GM21723 (cell line): ENCODE measurements around the gene SLC5A8.

Experiments
- ATAC-seq: cut with Tn5 transposase; IDR thresholded peaks from one replicate; pipeline ENCODE4 v1.9.1; 2021; ENCODE audit warnings: mild to moderate bottlenecking, moderate library complexity; ENCODE audit not compliant: unreplicated experiment

Gene SLC5A8, protein sequence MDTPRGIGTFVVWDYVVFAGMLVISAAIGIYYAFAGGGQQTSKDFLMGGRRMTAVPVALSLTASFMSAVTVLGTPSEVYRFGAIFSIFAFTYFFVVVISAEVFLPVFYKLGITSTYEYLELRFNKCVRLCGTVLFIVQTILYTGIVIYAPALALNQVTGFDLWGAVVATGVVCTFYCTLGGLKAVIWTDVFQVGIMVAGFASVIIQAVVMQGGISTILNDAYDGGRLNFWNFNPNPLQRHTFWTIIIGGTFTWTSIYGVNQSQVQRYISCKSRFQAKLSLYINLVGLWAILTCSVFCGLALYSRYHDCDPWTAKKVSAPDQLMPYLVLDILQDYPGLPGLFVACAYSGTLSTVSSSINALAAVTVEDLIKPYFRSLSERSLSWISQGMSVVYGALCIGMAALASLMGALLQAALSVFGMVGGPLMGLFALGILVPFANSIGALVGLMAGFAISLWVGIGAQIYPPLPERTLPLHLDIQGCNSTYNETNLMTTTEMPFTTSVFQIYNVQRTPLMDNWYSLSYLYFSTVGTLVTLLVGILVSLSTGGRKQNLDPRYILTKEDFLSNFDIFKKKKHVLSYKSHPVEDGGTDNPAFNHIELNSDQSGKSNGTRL

DNA sequence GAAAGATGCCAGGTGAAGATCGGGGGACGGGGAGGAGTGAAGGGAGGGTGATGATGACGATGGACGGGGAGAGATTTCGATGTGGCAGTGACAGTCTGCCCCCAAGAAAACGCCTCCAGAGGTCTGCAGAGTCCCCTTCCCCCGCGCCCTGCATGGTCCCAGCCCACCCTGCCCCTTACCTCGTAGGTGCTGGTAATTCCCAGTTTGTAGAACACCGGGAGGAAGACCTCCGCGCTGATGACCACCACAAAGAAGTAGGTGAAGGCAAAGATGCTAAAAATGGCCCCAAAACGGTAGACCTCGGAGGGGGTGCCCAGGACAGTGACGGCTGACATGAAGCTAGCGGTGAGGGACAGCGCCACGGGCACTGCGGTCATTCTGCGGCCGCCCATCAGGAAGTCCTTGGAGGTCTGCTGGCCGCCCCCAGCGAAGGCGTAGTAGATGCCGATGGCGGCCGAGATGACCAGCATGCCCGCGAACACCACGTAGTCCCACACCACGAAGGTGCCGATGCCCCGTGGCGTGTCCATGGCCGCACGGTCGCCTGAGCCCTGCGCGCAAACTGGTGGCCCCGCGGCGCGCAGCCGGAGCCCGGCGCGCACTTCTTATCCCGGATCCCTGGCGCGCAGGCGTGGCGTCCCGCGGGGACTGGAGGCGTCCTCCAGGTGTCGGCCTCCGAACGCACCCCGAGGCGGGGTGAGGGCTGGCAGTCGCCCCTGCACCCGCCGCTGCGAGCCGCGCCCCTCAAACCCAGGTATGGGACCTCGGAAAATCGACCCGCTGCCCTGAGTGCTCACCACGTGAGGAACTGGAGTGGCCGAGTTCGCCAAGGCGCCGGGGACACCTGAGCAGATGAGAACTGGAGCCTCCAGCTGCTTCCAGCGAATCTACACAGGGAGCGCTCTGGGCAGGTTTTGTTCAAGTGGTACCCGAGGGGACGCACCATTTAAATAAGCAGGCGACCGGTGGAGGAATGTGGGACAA is at the start of gene SLC5A8:
Gene SLC5A8, minus strand, starts transcription at position 920 of the 984 bp plus-strand sequence. Its CDS starts 390 bp downstream, at position 530.
- no peak for ATAC-seq

DNA sequence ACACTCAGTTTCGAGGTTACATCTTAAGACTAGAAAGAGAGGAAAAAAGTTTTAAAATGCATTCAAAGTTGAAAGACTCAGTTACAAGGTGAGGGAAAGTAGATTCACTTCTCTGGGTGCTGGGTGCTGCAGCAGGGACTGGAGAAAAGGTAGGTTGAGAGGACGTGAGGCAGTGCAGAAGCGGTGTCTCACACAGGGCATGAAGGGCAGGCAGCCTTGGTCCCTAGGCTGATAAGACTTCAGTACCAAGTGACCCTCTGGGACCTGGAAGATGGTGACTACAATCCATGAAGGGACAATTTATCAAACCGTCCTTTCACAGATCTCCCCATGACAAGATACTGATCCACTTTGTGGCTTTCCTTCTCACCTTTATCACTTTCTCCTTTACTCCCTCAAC is 47.3 kb upstream of the SLC5A8 start:
- ATAC-seq, result no peak

DNA sequence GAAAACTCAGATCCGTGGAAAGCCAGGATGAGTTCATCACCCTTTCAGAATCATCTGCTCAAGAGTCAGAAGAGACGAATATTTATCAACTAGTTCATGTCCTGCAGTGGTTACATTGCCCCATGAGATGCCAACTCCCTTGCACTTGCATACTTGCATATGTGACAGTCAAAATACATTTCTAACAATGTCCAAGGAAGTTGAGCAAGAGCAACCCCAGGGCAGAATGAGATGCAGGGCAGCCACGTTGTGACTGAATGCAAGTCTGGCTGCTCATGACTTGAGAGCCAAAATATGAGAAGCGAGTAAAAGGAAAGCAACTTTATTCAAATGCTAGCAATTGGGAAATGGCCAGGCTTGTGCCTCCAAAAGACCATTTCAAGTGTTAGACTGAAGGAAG is 46.2 kb upstream of the SLC5A8 start:
- ATAC-seq, result no peak

DNA sequence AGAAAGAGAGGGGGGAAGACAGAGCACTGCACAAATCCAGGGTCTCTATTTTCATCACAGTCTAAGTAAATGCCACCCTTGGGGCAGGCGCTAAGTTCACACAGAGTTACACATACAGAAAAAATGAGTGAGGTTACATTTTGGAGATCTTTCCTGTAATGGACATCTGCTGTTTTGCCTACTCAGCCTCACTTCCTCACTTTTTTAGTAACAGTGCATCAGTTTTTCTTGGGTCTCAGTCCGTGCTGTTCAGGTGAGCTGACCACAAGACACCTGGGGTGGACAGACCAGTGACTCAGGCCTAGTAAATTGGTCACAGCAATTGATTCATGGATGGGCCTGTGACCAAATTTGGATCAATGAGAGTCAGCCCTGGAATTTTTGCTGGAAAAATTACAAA is 33.6 kb upstream of the SLC5A8 start:
- no peak for ATAC-seq

DNA sequence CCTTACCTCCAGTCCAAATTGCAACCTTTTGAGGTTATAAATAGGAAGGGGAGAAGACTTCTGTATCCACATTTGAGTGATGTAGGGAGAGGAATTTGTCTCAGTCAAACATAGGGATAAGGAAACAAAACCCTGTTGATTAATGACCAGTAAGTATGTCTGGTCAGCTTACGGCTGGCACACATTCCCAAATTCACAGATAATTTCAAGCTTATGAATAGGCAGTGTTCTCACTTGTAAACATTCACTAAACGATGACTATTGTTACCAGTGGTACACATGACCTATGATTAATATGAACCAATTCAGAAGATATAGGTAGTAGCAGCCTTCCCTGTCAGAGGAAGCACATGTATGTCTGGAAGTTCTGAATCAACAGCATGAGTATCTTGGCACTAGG is 33.0 kb upstream of the SLC5A8 start:
- no peak for ATAC-seq

DNA sequence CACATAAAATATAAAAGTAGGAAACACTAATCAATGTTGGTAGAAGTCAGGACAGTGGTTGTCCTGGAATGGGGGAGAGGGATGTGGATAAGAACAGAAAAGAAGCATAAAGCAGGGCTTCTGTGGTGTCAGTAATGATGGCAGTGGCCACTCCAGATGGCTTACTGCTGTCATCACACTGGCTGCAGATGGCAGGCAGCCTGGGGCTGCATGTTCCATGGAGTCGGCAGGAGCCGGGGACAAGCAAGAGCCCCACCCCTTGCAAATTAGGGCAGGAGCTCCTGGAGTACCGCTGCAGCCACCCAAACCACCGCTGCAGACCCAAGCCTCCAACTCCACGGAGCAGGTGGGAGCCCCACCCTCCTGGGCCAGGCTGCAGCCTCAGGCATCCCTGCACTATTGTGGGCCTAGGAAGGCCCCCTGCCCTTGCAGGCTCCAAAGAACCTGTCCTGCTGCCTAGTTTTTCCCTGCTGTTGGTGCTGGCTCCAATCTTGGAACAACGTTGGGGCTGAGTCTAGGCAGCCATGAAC is 28.8 kb upstream of the SLC5A8 start:
- no peak for ATAC-seq

DNA sequence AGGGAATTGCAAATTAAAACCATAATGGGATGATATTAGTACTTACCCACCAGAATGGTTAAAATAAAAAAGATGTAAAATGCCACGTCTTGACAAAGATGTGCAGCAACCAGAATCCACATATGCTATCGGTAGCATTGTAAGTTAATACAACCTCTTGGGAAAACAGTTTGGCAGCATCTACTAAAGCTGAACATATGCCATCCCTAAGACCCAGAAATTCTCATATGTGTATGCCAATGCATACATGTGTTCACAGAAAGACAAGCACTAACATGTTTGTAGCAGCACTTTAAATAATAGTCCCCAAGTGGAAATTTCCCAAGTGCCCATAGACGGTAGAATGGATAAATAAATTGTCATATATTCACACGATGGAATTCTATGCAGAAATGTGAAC is 28.3 kb upstream of the SLC5A8 start:
- ATAC-seq, result no peak

DNA sequence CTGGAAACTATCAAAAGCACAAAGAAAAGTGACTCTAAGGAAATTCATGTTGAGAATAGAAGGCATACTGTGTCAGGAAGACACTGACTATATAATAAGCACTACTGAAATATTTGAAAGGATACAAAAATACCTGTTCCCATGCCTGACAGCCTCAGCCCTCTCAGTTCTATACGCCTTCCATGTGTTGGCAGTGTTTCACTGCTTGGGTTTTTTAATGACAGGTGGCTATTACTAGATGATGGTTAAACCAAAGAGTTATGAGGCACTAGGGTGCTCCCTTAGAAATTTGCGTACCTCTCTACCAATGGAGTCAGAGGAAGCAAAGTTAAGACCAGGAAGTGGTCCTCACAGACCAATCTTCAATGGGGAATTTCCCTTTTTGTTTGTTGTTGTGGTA is 25.6 kb upstream of the SLC5A8 start:
- ATAC-seq, result no peak

DNA sequence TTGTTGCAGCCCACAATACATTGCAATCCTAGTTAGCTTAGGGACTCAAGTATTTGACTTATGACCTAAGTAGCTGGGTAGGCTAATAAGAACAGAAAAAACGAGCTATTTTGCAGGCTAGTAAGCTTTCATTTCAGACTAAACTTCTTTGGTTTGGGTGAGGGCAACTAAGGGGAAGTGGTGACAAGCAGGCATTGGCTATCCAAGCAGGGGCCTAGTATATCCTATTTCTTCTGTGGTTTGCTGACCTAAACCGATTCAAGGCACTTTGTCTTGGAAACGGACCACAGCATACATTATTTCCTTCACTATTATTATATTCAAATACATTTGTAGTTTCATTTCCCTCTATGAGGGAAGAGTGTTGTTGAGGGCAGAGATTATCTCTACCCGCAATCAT is 21.6 kb upstream of the SLC5A8 start:
- no peak for ATAC-seq

DNA sequence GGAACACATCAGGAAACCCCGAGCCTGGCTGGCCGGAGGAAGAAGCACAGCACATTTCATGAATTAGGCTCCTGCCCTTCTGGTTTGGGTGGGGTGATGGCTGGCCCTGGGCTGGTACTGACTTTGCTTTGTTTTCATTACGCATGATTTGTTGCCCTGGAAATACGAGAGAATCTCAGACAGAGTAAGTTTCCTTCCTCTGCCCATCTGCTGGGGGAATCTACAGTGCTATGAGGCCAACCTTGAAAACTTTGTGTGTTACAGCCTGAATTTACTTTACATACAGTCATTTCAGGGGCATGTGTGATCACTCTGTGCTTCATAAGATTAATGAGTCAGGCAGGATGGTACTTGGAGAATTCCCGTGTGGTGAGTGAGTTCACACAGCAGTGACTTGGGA is 20.5 kb upstream of the SLC5A8 start:
- ATAC-seq, result no peak

DNA sequence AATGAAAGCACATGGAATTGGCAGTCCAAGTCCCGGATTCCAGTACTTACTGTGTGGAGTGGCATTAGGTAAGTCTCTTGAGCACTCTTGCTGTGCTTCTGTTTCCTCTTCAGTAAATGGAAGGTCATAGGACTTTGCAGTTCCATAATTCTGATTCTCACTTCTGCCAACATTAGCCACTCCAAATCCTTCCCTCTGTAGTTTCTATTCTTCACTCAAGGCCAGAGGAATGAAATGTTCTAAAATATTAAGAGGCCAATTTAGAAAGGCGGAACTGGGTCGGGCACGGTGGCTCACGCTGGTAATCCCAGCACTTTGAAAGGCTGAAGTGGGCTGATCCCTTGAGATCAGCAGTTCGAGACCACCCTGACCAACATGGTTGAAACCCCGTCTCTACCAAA is 19.8 kb upstream of the SLC5A8 start:
- no peak for ATAC-seq

DNA sequence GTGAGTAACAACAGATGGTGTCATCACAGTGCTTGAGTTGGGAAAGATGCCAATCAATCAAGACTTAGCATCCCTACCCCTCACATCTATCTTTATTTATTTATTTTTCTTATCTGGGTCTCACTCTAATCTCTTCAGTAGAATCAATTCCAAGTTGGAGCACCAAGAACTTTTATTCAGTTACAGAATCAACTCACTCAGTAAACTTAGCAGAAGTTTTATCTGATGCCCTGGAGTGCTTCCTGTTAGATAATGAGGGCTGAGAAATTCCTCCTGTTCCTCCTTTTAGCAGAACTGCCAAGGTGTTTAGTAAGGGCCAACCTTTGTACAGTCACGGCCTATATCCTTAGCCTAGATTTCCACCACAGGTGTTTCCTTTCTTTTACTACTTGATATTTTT is 11.3 kb upstream of the SLC5A8 start:
- ATAC-seq, result no peak

DNA sequence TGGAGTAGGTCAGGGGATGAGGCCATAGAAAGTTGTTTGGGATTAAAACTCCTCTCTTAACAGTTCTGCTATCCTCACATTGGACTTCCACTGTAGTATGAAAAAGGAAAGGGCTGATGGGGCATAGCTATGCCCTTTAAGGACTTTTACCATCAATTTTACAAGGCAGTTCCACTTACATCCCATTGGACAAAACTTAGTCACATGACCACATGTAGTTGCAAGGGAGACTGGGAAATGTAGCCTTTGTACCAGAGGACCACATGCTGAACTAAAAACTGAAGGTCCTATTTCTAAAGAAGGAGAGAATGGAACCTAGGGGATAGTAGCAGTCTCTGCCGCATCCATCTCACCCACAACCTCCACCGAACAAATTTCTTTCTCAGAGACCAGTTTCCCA is 6.8 kb upstream of the SLC5A8 start:
- ATAC-seq, result no peak

DNA sequence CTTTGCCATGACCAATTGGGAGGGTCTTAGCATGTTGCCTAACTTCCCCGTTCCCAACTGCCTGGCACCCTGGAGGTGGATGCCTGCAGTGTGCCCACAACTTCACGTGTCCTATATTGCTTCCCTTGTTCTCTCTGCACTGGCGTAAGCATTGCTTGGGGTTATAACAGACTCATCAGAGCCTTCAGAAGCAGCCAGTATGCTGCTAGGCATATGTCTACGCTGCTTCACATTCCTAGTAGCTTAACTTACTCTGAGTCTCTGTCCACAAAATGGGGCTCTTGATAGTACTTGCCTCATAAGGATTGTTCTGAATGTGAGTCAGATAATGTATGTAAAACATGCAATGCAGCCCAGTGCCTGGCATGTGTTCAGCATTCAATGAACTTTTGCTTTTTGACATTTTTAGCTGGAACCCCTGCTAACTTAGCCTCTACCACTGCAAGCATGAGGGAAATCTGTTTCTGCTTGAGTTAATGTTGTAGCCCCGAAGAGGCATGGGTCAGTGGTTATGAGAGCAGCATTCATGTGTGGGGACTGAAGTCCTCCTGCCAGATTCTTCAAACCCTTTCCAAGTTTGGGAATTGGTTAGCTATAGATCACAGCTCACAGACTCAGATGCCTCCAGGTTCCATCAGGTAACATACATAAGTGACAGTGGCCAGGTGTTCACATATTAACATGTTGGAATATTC is 2.8 kb downstream of the SLC5A8 start:
- ATAC-seq, result no peak

DNA sequence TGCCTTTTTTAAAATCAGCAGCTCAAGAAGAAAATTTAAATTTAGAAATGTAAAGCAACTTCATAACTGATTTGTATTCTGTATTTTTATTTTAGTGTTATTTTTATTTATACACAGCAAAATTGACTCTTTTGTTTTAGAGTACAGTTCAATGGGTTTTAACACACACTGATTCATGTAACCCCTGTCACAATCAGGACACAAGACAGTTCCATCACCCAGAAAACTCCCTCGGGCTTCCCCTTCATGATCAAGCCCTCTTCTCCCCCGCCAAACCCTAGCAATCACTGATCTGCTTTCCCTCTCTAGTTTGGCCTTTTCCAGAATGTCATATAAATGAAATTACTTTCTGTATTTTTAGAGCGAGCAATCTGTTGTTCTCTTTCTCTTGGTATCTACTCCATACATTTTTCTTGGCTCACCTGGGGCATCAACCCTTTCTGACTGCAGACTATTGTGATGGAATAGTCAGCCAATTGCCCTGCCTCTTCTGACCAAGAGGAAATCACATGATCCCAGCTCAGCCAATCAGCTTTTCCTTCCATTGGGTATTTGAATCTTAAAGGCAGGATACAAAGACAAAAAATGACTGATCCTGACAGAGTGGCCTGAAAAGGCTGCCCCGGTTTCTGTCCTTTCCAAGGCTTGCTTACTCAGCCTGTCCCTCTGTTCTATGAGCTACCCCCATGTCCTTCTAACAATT is 5.3 kb downstream of the SLC5A8 start:
- no peak for ATAC-seq

DNA sequence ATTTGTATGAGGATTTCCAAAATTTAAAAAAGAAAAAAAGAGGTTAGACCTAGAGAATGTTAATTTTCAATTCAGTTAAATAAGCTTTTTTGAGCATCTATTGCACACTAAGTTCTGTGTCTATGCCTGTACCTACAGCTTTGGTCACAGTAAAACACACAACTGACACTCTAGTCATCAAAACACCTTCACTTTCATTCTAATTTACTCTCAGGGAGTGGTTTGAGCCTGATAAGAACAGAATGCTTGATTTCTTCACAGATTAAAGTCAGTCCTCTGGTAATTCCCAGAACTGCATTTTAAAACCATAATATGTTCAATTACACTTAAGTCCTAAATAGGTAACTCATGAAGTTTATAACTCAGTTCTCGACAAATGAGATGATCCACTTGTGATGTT is 9.2 kb downstream of the SLC5A8 start:
- ATAC-seq, result no peak

DNA sequence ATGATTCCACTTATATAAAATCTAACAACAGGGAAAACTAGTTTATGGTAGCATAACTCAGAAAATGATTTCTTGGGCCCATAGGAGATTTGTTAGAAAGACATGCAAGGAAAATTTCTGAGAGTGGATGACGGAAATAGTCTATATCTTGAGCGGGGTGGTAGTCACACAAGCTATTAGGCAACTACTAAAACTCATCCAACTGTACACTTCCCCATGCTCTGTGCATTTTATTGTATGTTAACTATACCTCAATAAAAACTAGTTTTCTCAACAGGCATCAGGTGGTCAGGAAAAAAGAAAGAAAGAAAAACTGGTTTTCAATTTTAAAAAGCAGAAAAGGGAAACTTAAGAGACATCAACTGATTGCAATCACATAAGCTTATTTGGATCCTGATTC is 9.9 kb downstream of the SLC5A8 start:
- no peak for ATAC-seq

DNA sequence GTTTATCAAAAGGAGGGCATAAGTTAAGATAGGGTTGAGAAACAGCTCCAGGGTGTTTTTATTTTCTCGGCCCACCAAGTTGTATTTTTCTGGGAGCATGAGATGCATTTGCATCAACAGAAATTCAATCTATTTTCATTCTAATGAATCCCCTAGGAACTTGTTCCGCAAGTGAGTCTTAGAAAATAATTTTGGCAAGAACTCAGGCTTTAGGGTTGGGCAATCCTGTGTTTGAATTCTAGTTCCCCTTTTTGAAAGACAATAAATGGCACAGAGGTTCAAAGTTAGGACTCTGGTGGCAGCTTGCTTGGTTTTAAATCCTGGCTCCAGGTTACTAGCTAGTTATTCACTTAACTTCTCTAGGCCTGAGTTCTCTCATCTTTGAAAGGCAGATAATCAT is 23.7 kb downstream of the SLC5A8 start:
- ATAC-seq, result no peak

DNA sequence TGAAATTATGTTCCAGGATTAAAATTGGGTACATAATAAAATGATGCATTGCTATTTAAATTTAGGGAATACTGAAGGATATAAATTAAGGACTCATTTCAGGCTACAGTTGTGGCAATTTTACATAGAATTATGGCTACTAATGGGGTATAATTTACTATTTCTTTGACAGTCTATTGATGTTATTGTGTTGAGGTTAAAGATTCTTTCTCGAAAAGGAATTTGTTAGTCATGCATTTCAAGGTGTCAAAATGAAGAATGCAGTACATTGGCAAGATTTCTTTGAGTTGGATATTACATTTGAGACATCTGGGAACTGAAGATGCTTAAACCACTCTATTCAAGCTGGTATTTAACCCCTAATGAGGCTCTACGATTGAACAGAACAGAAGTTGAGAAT is 28.3 kb downstream of the SLC5A8 start:
- no peak for ATAC-seq

DNA sequence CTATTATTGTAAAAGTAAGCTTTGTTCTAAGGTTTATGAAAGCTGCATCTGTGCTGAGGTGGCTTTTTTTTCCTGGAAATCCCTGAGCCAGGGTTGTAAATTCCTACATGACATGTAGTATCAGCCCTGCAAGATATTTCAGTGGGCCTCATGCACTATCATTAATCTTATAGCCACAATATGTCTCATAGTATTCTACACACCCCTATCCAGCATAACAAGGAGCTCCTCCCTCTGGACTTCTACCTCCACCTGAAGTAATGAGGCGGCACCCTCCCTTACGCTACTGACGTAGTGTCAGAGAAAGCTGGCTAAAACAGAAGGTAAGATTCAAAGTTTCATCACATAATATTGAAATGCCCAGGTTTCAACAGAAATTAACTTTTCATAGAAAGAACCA is 35.5 kb downstream of the SLC5A8 start:
- ATAC-seq, result no peak
